ENCODE data around the gene TMTC2.

The TMTC2 gene

DNA sequence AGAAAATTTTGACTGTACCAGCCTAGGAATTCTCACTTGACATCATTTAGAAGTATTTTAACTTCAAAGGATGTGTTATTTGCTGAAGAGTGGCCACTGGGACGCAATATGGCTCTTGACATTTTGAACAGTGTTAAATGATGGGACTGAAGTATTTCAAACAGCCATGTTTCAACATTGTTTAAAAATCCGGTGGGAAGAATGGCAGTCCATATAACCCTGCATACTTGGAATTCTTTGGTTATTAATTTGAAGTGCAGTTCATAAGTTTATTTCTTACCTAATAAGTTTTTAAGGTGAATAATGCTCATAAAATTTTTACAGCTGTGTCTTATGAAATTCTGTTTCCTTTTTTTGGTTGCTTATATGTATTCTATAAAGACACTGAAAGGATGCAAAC lies 8.3 kb downstream of the TMTC2 start:
- Histone ChIP-seq H3K9me3 (ENCODE audit: control insufficient read depth, insufficient read depth, low read depth, low read length) (no peaks in the 10 kb centered on the region), H3K4me1 (ENCODE audit: control insufficient read depth, insufficient read depth, low read length) (peaks cover 8% of the 10 kb centered on the region; the same call in 1 of the 2 replicates), H3K4me3 (ENCODE audit: low read depth, low read length) (no peak overlapping the region), H3K27ac (ENCODE audit: extremely low read depth, low read depth, low read length) (no peak overlapping the region), H3K36me3 (ENCODE audit: control insufficient read depth in 2 of 2, insufficient read depth in 1 of 2, low read length in 2 of 2) (peaks cover 0 to 11% of the 10 kb centered on the region in 2 experiments)
- ChIA-PET POLR2A (no interaction called here), CTCF (interaction anchor here (1.2 kb wide), 1 partner anchor 9 kb away, joined by 3 read pairs; no protein-coding TSS in a partner anchor)
- TF ChIP-seq ZNF600 (tag by site-specific recombination; IDR thresholded peaks at IDR 0.05) (no peak), GFI1B (tag by site-specific recombination; IDR thresholded peaks at IDR 0.05) (no peak), ZFP69B (tag by site-specific recombination; IDR thresholded peaks at IDR 0.05) (no peak), YY1 (tag by site-specific recombination; IDR thresholded peaks at IDR 0.05) (no peak), SP2 (tag by site-specific recombination; IDR thresholded peaks at IDR 0.05) (no peak), IKZF3 (tag by site-specific recombination; IDR thresholded peaks at IDR 0.05) (no peak), ZNF707 (tag by site-specific recombination; IDR thresholded peaks at IDR 0.05) (no peak), ZNF341 (tag by site-specific recombination; IDR thresholded peaks at IDR 0.05; ENCODE audit: low read depth) (no peak), ZNF2 (tag by site-specific recombination; IDR thresholded peaks at IDR 0.05) (no peak), ZBTB21 (tag by site-specific recombination; IDR thresholded peaks at IDR 0.05) (no peak), ZNF394 (tag by site-specific recombination; IDR thresholded peaks at IDR 0.05; ENCODE audit: borderline replicate concordance) (no peak), ZNF510 (tag by site-specific recombination; IDR thresholded peaks at IDR 0.05; ENCODE audit: insufficient replicate concordance) (no peak), ZNF26 (tag by site-specific recombination; IDR thresholded peaks at IDR 0.05) (no peak), ZNF776 (tag by site-specific recombination; IDR thresholded peaks at IDR 0.05; ENCODE audit: borderline replicate concordance) (no peak), PRDM1 (tag by site-specific recombination; IDR thresholded peaks at IDR 0.05) (no peak), ZNF521 (tag by site-specific recombination; IDR thresholded peaks at IDR 0.05) (no peak), ZNF19 (tag by site-specific recombination; IDR thresholded peaks at IDR 0.05; ENCODE audit: low read depth) (no peak), ZNF211 (tag by site-specific recombination; IDR thresholded peaks at IDR 0.05; ENCODE audit: low read depth) (no peak), ZNF610 (tag by site-specific recombination; IDR thresholded peaks at IDR 0.05; ENCODE audit: borderline replicate concordance) (no peak)
- TF ChIP-seq, protein P1, sequence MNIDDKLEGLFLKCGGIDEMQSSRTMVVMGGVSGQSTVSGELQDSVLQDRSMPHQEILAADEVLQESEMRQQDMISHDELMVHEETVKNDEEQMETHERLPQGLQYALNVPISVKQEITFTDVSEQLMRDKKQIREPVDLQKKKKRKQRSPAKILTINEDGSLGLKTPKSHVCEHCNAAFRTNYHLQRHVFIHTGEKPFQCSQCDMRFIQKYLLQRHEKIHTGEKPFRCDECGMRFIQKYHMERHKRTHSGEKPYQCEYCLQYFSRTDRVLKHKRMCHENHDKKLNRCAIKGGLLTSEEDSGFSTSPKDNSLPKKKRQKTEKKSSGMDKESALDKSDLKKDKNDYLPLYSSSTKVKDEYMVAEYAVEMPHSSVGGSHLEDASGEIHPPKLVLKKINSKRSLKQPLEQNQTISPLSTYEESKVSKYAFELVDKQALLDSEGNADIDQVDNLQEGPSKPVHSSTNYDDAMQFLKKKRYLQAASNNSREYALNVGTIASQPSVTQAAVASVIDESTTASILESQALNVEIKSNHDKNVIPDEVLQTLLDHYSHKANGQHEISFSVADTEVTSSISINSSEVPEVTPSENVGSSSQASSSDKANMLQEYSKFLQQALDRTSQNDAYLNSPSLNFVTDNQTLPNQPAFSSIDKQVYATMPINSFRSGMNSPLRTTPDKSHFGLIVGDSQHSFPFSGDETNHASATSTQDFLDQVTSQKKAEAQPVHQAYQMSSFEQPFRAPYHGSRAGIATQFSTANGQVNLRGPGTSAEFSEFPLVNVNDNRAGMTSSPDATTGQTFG (tag by site-specific recombination; IDR thresholded peaks at IDR 0.05; ENCODE audit: borderline replicate concordance) = no peak

- no peak overlapping the region for H3K4me3 ChIP-seq (ENCODE audit: low read depth, low read length)
Measured at GRCh38 chr12:82695531-82695930, 8.8 kb downstream of the TMTC2 start.

More at GRCh38 chr12:82695531-82695930, 8.8 kb downstream of the TMTC2 start:
- Histone ChIP-seq H3K4me1 (ENCODE audit: control insufficient read depth, insufficient read depth, low read length) (peaks cover 4% of the 10 kb centered on the region; the same call in 1 of the 2 replicates), H3K27ac (ENCODE audit: extremely low read depth, low read depth, low read length) (no peak overlapping the region), H3K36me3 (ENCODE audit: control insufficient read depth in 2 of 2, insufficient read depth in 1 of 2, low read length in 2 of 2) (peaks cover 0 to 11% of the 10 kb centered on the region in 2 experiments), H3K9me3 (ENCODE audit: control insufficient read depth, insufficient read depth, low read depth, low read length) (no peaks in the 10 kb centered on the region)
- TF ChIP-seq GLIS1 (tag by site-specific recombination; IDR thresholded peaks at IDR 0.05) = 0 out of 2 replicates have a peak, but pooled peaks have one; percentile 7
- no peak for TF ChIP-seq MYNN (tag by site-specific recombination; IDR thresholded peaks at IDR 0.05; ENCODE audit: borderline replicate concordance)
- CTCF ChIA-PET = no interaction called here
- POLR2A ChIA-PET = no interaction called here
